K562 (cell line): ENCODE measurements around the gene TPCN1. TPM values are rescaled to one million over a fixed set of nuclear protein-coding genes. Genes with fewer than 3 reads are reported as not detected.

Source experiments
- BCLAF1 ChIP-seq, 2 experiments: fragments of 450-650 bp in 1 of 2; IDR thresholded peaks; 2 replicates each; pipeline ENCODE4 v1.6.1; 2011 to 2017; ENCODE audit warnings: low read depth in 2 of 2, antibody characterized with exemption in 1 of 2, borderline replicate concordance in 1 of 2, low read length in 1 of 2, mild to moderate bottlenecking in 1 of 2, mixed read lengths in 1 of 2; ENCODE audit not compliant: control insufficient read depth in 1 of 2
- RBM25 ChIP-seq: fragments of 200-400 bp; formaldehyde crosslinking; IDR thresholded peaks from 2 replicates; pipeline ENCODE4 v1.6.1; 2018; ENCODE audit warnings: low read length, low read depth, moderate library complexity; ENCODE audit not compliant: severe bottlenecking
- SP2 ChIP-seq: IDR thresholded peaks from 2 replicates; pipeline ENCODE4 v1.6.1; 2011; ENCODE audit warnings: mild to moderate bottlenecking, low read depth, low read length, moderate library complexity; ENCODE audit not compliant: poor library complexity, severe bottlenecking; ENCODE audit errors: extremely low read depth
- polyA plus RNA-seq, 8 experiments: library from polyadenylated mRNA; depleted of rRNA in 4 of 8; stranded (reverse) in 5 of 8; unstranded in 3 of 8; fragments of >200 nt; fragmentation: Nextera tagmentation in 2 of 8; fragmentation: Illumina TruSeq in 1 of 8; extraction: Ambion mirVana in 2 of 8; extraction: Trizol in 1 of 8; gene quantifications; 2 replicates each; pipeline versions ENCODE4 v1.2.1 to v1.2.3, GENCODE V29; 2011 to 2014; ENCODE audit warnings: inconsistent platforms in 1 of 8, missing spikeins in 1 of 8
- total RNA-seq, 7 experiments: library from RNA; depleted of rRNA in 6 of 7; stranded (reverse); fragments of >200 nt in 6 of 7; fragmentation: Illumina TruSeq in 2 of 7; extraction: Trizol in 2 of 7; gene quantifications; 2 replicates each; pipeline versions ENCODE4 v1.2.1 to v1.2.3, GENCODE V29; 2011 to 2021; ENCODE audit warnings: low replicate concordance in 1 of 7
- TF ChIP-seq, protein P1 (sequence below), 2 experiments: fragments of 450-650 bp; conservative IDR thresholded peaks; 2 replicates each; pipeline ENCODE4 v1.6.1; 2017; ENCODE audit warnings: mild to moderate bottlenecking in 2 of 2, moderate library complexity in 2 of 2
- TF ChIP-seq, protein P2 (sequence below): sonication (generic); formaldehyde crosslinking; IDR thresholded peaks from 2 replicates; pipeline ENCODE4 v1.9.0; 2022; ENCODE audit warnings: mild to moderate bottlenecking, missing genetic modification reagents

TPCN1 gene
- total and polyA plus RNA-seq, 9 of the 15 experiments (the other 6 are each of a cell fraction or from before 2014, with no cell fraction given), result 0.80 to 23.8 (median 7.4) TPM

GRCh38 chr12:113190761-113191160, 30.5 kb upstream of the TPCN1 start (continued):
- peak; percentile 76 for TF ChIP-seq RBM25
- peak; percentile 46 for TF ChIP-seq SP2
- TF ChIP-seq, protein P1, sequence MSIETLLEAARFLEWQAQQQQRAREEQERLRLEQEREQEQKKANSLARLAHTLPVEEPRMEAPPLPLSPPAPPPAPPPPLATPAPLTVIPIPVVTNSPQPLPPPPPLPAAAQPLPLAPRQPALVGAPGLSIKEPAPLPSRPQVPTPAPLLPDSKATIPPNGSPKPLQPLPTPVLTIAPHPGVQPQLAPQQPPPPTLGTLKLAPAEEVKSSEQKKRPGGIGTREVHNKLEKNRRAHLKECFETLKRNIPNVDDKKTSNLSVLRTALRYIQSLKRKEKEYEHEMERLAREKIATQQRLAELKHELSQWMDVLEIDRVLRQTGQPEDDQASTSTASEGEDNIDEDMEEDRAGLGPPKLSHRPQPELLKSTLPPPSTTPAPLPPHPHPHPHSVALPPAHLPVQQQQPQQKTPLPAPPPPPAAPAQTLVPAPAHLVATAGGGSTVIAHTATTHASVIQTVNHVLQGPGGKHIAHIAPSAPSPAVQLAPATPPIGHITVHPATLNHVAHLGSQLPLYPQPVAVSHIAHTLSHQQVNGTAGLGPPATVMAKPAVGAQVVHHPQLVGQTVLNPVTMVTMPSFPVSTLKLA (conservative IDR thresholded peaks at IDR 0.05), result peak; percentile 51 to 65; a peak in 3 of 4 replicates
- no peak for TF ChIP-seq BCLAF1 (IDR thresholded peaks at IDR 0.05; ENCODE audit: borderline replicate concordance in 1 of 2, control insufficient read depth in 1 of 2, low read depth in 2 of 2, low read length in 1 of 2)
- TF ChIP-seq, protein P2, sequence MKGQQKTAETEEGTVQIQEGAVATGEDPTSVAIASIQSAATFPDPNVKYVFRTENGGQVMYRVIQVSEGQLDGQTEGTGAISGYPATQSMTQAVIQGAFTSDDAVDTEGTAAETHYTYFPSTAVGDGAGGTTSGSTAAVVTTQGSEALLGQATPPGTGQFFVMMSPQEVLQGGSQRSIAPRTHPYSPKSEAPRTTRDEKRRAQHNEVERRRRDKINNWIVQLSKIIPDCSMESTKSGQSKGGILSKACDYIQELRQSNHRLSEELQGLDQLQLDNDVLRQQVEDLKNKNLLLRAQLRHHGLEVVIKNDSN (CRISPR knock-in tag), result peak; percentile 96
